ENCODE results near the gene HAPSTR1.
"Not testable (repeated sequence)": the region's sequence is repeated elsewhere in the genome, so short reads cannot be mapped to it uniquely, and the experiment has no call there.

HAPSTR1 gene

GRCh38 chr16:9090960-9091866 lies at the start of gene HAPSTR1:
TSS of gene HAPSTR1 (plus strand) at chr16:9091644. CDS start at chr16:9092045, 401 bp downstream.
- DNase-seq: peak; percentile 100

DNA sequence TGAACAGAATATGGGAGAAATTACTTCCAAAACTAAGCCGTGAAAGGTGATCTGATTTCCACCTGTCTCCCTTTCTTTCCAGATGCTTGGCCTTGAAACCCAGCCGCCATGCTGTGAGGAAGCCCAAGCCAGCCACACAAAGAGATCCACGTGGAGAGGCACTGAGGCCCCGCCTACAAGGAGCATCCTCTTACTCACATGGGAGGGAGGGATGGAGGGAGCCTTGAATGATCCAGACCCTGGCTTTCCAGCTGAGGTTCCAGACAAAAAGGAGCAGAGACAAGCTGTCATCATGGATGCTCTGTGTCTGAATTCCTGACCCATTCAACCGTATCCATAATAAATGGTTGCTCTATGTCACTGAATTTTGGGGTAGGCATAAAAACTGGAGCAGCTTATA lies 48.9 kb upstream of the HAPSTR1 start:
- DNase-seq: no peak

- DNase-seq: no peak
These were observed 48.3 kb upstream of the HAPSTR1 start for GRCh38 chr16:9042964-9043680.

GRCh38 chr16:9045562-9045961 lies 45.9 kb upstream of the HAPSTR1 start:
- DNase-seq: not testable (repeated sequence)

GRCh38 chr16:9046667-9047055 lies 44.8 kb upstream of the HAPSTR1 start:
- no peak for DNase-seq

DNA sequence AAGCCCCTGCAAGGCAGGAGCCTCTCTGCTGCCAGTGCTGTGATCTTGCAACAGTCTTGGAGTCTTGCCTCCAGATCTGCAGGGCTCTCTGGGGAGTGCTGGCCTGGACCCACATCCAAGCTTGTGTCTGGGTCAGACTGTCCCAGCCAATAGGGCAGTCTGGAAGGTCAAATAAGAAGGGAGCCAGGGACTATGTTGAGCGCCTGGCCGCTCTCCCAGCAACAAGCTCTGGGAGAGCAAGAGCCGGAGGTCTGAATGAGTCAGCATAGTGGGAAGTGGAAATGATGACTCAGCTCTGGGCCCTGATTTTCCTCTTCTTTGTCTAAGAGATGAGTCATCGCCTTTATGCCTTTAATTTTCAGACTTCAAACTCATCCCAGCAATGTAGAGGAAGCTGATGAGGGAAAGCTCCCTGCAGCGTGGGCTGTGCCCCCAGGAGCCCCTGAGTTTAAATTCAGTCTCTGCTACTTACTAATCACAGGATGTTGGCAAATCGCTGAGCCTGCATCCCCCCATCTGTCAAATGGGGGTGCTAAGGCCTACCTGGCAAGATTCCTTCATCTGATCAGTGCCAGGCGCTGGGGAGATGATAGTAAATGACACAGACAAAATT lies 43.6 kb upstream of the HAPSTR1 start:
- DNase-seq: peak; percentile 99

DNA sequence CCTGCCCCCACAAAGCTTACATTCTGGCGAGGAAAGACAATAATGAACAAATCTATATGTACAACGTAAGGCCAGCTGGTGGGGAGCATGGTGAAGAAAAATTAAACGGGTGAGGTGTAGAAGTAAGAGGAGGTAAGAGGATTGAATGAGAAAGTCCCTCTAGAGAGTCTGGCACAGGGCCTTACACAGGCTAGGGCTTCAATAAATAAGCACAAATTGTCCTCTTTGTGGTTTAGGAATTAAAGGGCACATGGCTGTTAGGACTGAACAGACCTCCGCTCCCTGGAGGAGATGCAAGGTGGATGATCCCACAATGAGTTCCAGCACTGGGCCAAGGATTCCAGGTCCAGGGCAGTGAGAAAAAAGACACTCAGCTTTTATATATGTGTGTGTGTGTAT lies 43.1 kb upstream of the HAPSTR1 start:
- peak; percentile 57 for DNase-seq

DNA sequence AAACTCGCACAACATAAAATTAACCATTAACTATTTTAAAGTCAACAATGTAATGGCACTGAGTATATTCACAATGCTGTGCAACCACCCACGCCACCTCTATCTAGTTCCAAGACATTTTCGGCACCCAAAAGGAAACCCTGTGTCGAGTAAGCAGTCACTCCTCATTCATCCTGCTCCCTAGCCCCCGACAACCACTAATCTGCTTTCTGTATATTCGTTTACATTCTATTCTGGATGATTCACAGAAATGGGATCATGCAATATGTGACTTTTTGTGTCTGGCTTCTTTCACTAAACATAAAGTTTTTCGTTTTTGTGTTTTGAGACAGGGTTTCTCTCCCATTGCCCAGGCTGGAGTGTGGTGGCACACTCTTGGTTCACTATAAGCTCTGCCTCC lies 42.2 kb upstream of the HAPSTR1 start:
- DNase-seq: no peak

DNA sequence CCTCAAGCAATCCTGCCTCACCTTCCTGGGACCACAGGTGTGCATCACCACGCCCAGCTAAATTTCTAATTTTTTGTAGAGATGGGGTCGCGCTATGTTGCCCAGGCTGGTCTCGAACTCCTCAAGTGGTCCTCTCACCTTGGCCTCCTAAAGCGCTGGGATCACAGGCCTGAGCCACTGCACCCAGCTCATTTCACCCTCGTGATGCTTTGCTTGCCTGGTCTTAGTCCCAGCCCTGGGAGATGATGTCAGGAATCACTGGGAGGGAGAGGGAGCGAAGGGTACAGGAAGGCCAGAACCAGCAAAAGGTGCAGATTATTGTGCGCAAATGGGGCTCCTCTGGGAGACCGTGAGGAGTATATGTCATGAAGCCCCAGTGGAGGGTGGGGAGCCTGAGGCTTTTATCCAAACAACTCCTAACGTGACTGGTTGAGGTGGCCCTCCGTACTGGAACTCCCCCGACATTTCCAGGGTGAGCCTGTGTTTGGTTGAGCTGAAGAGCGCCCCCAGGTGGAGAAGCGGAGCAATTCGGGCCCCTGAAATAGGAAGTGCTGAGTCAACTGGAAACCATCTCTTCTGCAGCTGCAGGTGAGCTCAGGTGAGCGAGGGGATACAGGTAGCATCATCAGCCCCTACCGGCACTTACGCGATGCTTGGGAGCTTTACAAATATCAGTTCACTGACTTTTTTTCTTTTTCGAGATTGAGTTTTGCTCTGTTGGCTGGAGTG lies 41.2 kb upstream of the HAPSTR1 start:
- DNase-seq: peak; percentile 67

DNA sequence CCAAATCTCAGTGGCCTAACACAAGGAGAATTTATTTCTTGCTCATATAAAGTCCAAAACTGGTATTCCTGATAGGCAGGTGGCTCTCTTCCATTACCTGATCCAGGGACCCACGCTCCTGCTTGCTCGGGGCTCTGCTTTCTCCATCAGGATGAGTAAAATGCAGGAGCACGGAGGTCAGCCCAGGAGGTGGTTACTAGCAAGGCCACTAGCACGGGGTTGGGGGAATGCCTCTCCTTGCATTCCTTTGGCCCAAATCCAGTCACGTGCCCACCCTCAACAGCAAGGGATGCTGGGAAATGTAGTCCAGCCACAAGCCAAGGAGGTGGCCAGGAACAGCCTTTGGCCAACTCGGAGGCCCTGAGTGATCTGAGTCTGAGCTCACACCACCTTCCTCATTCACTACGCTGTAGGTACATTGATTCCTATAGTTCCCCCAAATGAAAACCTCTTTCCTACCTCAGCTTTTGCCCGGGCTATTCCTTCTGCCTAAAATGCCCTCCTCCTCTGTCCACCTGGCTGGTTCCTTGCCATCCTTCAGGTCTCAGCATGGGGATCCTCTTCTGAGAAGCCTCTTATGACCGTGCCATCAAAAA lies 38.3 kb upstream of the HAPSTR1 start:
- peak; percentile 98 for DNase-seq

DNA sequence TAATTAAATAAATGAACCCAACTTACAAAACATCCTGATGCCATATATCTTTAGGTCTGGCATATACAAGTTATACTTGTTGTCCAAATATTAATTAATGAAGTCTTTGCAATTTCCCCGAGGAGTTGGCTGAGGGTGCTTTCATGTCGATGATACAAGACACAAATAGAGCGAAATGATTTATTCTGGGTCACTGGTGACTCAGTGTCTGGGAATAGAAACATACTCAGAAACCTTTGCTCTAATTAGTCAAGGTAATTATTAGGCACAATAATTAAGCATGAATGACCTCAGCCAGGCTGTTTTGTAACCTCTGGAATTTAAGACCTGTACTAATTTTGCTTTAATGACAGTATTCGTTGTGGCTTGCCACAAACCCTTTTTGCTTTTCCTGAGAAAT lies 37.0 kb upstream of the HAPSTR1 start:
- DNase-seq: no peak

- no peak for DNase-seq
These were observed 36.3 kb upstream of the HAPSTR1 start for GRCh38 chr16:9055115-9055514.

DNA sequence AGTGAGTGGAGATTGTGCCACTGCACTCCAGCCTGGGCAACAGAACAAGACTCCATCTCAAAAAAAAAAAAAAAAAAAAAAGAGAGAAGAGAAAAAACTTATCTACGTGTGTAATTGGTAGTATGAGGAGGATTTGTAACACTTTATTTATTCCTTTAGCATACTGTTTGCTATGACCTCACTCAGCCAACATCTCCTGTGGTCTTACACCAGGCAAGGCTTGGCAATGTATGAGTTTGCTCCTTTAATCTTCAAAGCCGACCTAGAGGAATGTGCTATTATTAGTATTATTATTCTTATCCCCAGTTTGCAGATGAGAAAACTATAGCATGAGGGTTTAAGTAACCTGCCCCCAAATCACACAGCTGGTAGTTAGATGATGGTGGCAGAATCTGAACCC lies 35.8 kb upstream of the HAPSTR1 start:
- no peak for DNase-seq

- DNase-seq: no peak
These were observed 35.4 kb upstream of the HAPSTR1 start for GRCh38 chr16:9056061-9056460.

GRCh38 chr16:9058211-9058610 lies 33.2 kb upstream of the HAPSTR1 start:
- no peak for DNase-seq

- DNase-seq: no peak
These were observed 31.2 kb upstream of the HAPSTR1 start for GRCh38 chr16:9060225-9060624.

DNA sequence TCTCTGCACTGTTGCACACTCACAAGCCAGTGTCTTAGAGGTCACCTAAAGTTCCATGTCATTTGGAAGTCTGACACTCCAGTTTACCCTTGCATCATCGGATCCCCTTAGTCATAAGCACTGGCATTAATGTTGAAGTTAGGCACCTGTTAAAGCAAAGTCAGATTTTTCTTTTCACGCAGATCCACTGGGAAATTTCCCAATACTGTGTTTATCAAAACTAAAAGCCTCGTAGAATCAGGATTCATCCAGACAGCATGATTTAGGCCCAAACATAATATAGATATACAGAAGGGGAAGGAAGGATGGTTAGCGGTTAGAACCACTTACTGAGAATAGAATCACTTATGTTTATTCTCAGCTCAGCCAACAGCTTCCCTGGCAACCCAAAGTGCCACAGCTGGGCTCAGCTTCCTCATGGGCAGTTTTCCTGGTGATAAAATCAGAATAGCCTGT lies 30.1 kb upstream of the HAPSTR1 start:
- DNase-seq: no peak

DNA sequence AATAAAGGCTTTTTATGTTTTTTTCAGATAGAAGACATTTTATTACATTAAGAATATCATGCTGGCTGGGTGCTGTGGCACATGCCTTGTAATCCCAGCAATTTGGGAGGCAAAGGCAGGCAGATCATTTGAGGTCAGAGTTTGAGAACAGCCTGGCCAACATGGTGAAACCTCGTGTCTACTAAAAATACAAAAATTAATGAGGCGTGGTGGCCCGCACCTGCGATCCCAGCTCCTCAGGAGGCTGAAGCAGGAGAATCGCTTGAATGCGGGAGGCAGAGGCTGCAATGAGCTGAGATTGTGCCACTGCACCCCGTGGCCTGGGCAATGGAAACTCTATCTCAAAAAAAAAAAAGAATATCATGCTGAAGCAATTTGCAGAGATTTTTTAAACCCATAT lies 29.1 kb upstream of the HAPSTR1 start:
- no peak for DNase-seq

DNA sequence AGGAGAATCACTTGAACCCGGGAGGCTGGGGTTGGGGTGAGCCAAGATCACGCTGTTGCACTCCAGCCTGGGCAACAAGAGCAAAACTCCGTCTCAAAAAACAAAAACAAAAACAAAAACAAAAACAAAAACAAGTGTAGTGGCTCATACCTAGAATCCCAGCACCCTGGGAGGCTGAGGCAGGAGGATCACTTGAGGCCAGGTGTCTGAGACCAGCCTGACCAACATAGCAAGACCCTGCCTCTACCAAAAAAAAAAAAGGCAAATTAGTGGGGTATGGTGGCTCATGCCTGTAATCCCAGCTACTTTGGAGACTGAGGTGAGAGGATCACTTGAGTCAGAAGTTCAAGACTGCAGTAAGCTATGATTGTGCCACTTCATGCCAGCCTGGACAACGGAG lies 26.4 kb upstream of the HAPSTR1 start:
- DNase-seq: no peak

DNA sequence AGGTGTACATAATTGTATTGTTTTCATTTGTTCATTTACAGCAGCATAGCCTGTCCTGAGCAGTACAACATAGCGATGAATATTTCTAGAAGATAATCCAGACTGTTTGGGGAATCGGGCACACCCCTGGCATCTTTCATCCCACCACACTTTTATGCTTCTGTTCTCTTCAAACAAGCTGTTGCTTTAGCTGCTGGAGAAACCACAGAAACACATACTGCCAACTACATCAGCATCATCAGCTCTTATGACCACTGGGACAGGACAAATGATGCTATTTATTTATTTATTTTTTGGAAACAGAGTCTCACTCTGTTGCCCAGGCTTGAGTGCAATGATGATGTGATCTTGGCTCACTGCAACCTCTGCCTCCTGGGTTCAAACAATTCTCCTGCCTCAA lies 22.6 kb upstream of the HAPSTR1 start:
- DNase-seq: no peak

GRCh38 chr16:9070254-9070653 lies 21.2 kb upstream of the HAPSTR1 start:
- DNase-seq: no peak

- DNase-seq: no peak
These were observed 20.1 kb upstream of the HAPSTR1 start for GRCh38 chr16:9071377-9071776.

Data from islet precursor cell (in vitro differentiated cells).